Embryonic facial prominence (tissue), 1 donor: ENCODE results near the gene TIMD4.

Source experiments
- DNase-seq: peaks from one replicate; pipeline ENCODE4 v3.0.0-alpha.2; 2016; ENCODE audit errors: extremely low spot score

Gene TIMD4

GRCh38 chr5:156922207-156922792, 40.7 kb downstream of the TIMD4 start:
- no peak for DNase-seq

- DNase-seq, result no peak
Observed at GRCh38 chr5:156920861-156921431, 42.1 kb downstream of the TIMD4 start.

GRCh38 chr5:156920042-156920860, 42.8 kb downstream of the TIMD4 start:
- DNase-seq, result no peak

GRCh38 chr5:156918311-156918845, 44.6 kb downstream of the TIMD4 start:
- DNase-seq, result no peak

- no peak for DNase-seq
Observed at GRCh38 chr5:156914371-156914737, 48.7 kb downstream of the TIMD4 start.

- DNase-seq, result no peak
Observed at GRCh38 chr5:156913719-156914370, 49.2 kb downstream of the TIMD4 start.

- no peak for DNase-seq
Observed at GRCh38 chr5:156913355-156913718, 49.7 kb downstream of the TIMD4 start.

GRCh38 chr5:156912869-156913268, 50.2 kb downstream of the TIMD4 start:
- DNase-seq, result no peak

GRCh38 chr5:156909180-156909579, 53.8 kb downstream of the TIMD4 start:
- DNase-seq, result no peak

GRCh38 chr5:156907667-156908066, 55.4 kb downstream of the TIMD4 start:
- no peak for DNase-seq

GRCh38 chr5:156906807-156907206, 56.2 kb downstream of the TIMD4 start:
- no peak for DNase-seq

GRCh38 chr5:156896546-156896945, 66.5 kb downstream of the TIMD4 start:
- DNase-seq, result no peak

GRCh38 chr5:156893517-156893916, 69.5 kb downstream of the TIMD4 start:
- DNase-seq, result no peak

GRCh38 chr5:156892864-156893263, 70.2 kb downstream of the TIMD4 start:
- DNase-seq, result no peak

GRCh38 chr5:156892223-156892622, 70.8 kb downstream of the TIMD4 start:
- no peak for DNase-seq

GRCh38 chr5:156888520-156888919, 74.5 kb downstream of the TIMD4 start:
- no peak for DNase-seq

GRCh38 chr5:156883316-156883875, 79.6 kb downstream of the TIMD4 start:
- DNase-seq, result no peak

GRCh38 chr5:156879665-156880285, 83.3 kb downstream of the TIMD4 start:
- DNase-seq, result no peak

GRCh38 chr5:156871212-156871611, 91.8 kb downstream of the TIMD4 start:
- DNase-seq, result no peak

GRCh38 chr5:156870498-156870839, 92.6 kb downstream of the TIMD4 start:
- no peak for DNase-seq
